GM23338 (cell line): ENCODE measurements around the gene NPDC1. TPM values are rescaled to one million over a fixed set of nuclear protein-coding genes. Genes with fewer than 3 reads are reported as not detected.

Experiments
- ATAC-seq: fragments of 200-7000 bp; cut with Tn5 transposase; 3 replicates; pipeline ENCODE4 v1.9.1; 2020
- DNase-seq: peaks from one replicate; pipeline ENCODE4 v3.0.0-alpha.2; 2015; ENCODE audit warnings: low spot score
- H2AFZ ChIP-seq: fragments of 200-600 bp; sonication (generic); 2 replicates; pipeline ENCODE4 v1.8.0; 2016; ENCODE audit warnings: antibody characterized with exemption, mild to moderate bottlenecking, moderate library complexity
- H3F3A ChIP-seq: fragments of 200-600 bp; sonication (generic); replicated peaks from 2 replicates; pipeline ENCODE4 v1.8.0; 2017; ENCODE audit warnings: antibody characterized with exemption, mixed run types, low read depth
- H3K27ac ChIP-seq: fragments of 200-600 bp; sonication (generic); 2 replicates; pipeline ENCODE4 v1.6.1; 2016; ENCODE audit warnings: low read depth
- H3K27me3 ChIP-seq: fragments of 200-600 bp; sonication (generic); 2 replicates; pipeline ENCODE4 v1.8.0; 2016; ENCODE audit warnings: mild to moderate bottlenecking, mixed run types, moderate library complexity; ENCODE audit not compliant: insufficient read depth
- H3K36me3 ChIP-seq: fragments of 200-600 bp; sonication (generic); 2 replicates; pipeline ENCODE4 v1.8.0; 2016; ENCODE audit warnings: mild to moderate bottlenecking; ENCODE audit not compliant: insufficient read depth
- H3K4me1 ChIP-seq: fragments of 200-600 bp; sonication (generic); 2 replicates; pipeline ENCODE4 v1.8.0; 2016; ENCODE audit warnings: mild to moderate bottlenecking, moderate library complexity; ENCODE audit not compliant: insufficient read depth
- H3K4me2 ChIP-seq: fragments of 200-600 bp; sonication (generic); 2 replicates; pipeline ENCODE4 v1.7.1; 2017; ENCODE audit warnings: mixed run types
- H3K4me3 ChIP-seq: fragments of 200-600 bp; sonication (generic); 2 replicates; pipeline ENCODE4 v1.6.1; 2016; ENCODE audit warnings: mixed run types
- H3K79me2 ChIP-seq: fragments of 200-600 bp; sonication (generic); replicated peaks from 2 replicates; pipeline ENCODE4 v1.8.0; 2017; ENCODE audit warnings: mild to moderate bottlenecking; ENCODE audit not compliant: insufficient read depth
- H3K9me2 ChIP-seq: fragments of 200-600 bp; sonication (generic); 2 replicates; pipeline ENCODE4 v1.8.0; 2017; ENCODE audit not compliant: insufficient read depth
- H4K20me1 ChIP-seq: fragments of 200-600 bp; sonication (generic); replicated peaks from 2 replicates; pipeline ENCODE4 v1.8.0; 2017; ENCODE audit warnings: mild to moderate bottlenecking; ENCODE audit not compliant: insufficient read depth
- H3K27ac Mint-ChIP-seq: 2 replicates; pipeline ENCODE4 v1.8.0; 2020; ENCODE audit warnings: inconsistent platforms, mild to moderate bottlenecking, moderate library complexity, mixed read lengths
- H3K27me3 Mint-ChIP-seq: 3 replicates; pipeline ENCODE4 v1.8.0; 2022; ENCODE audit warnings: low read depth, mild to moderate bottlenecking, moderate library complexity, mixed read lengths, inconsistent platforms; ENCODE audit not compliant: insufficient read depth, poor library complexity
- H3K36me3 Mint-ChIP-seq: 3 replicates; pipeline ENCODE4 v1.8.0; 2021; ENCODE audit warnings: low read depth, mild to moderate bottlenecking, inconsistent platforms, moderate library complexity, mixed read lengths
- H3K4me1 Mint-ChIP-seq: 3 replicates; pipeline ENCODE4 v1.8.0; 2020; ENCODE audit warnings: mild to moderate bottlenecking, inconsistent platforms, mixed read lengths
- H3K4me3 Mint-ChIP-seq: 3 replicates; pipeline ENCODE4 v1.8.0; 2021; ENCODE audit warnings: moderate library complexity, mild to moderate bottlenecking, inconsistent platforms, mixed read lengths
- H3K9me3 Mint-ChIP-seq: 3 replicates; pipeline ENCODE4 v1.8.0; 2020; ENCODE audit warnings: moderate library complexity, mild to moderate bottlenecking, inconsistent platforms, mixed read lengths
- CREB1 ChIP-seq: fragments of 250-450 bp; sonication (Bioruptor Pico); IDR thresholded peaks from 2 replicates; pipeline ENCODE4 v1.5.0; 2020; ENCODE audit warnings: low read depth, mild to moderate bottlenecking, moderate library complexity
- EZH2phosphoT487 ChIP-seq: fragments of 200-600 bp; sonication (generic); IDR thresholded peaks from one replicate; pipeline ENCODE4 v1.8.1; 2018; ENCODE audit warnings: antibody characterized with exemption; ENCODE audit not compliant: unreplicated experiment
- JUNB ChIP-seq: IDR thresholded peaks from one replicate; pipeline ENCODE4 v1.6.1; 2016; ENCODE audit warnings: antibody characterized with exemption; ENCODE audit not compliant: unreplicated experiment
- REST ChIP-seq: IDR thresholded peaks from one replicate; pipeline ENCODE4 v1.6.1; 2018; ENCODE audit warnings: antibody characterized with exemption; ENCODE audit not compliant: unreplicated experiment
- STAT1 ChIP-seq: IDR thresholded peaks from one replicate; pipeline ENCODE4 v1.6.1; 2016; ENCODE audit warnings: antibody characterized with exemption; ENCODE audit not compliant: unreplicated experiment
- ZNF331 ChIP-seq: fragments of 250-450 bp; sonication (Bioruptor Pico); IDR thresholded peaks from 2 replicates; pipeline ENCODE4 v1.5.0; 2020; ENCODE audit warnings: low read depth, mild to moderate bottlenecking, moderate library complexity
- polyA plus RNA-seq: library from polyadenylated mRNA; unstranded; fragments of >200 nt; fragmentation: Nextera tagmentation; extraction: Ambion mirVana; gene quantifications from 2 replicates; pipeline ENCODE4 v1.2.1, GENCODE V29; 2016
- total RNA-seq: library from RNA; depleted of rRNA; stranded (reverse); fragments of >200 nt; shearing (Covaris generic); gene quantifications from 2 replicates; pipeline ENCODE4 v1.2.3, GENCODE V29; 2014
- TF ChIP-seq, protein P1 (sequence below): fragments of 250-450 bp; sonication (Bioruptor Pico); IDR thresholded peaks from 2 replicates; pipeline ENCODE4 v1.5.0; 2020; ENCODE audit warnings: mild to moderate bottlenecking, moderate library complexity

Gene NPDC1
- total and polyA plus RNA-seq, 2 experiments from 2014 or later, result 34.3 to 35.5 TPM

DNA sequence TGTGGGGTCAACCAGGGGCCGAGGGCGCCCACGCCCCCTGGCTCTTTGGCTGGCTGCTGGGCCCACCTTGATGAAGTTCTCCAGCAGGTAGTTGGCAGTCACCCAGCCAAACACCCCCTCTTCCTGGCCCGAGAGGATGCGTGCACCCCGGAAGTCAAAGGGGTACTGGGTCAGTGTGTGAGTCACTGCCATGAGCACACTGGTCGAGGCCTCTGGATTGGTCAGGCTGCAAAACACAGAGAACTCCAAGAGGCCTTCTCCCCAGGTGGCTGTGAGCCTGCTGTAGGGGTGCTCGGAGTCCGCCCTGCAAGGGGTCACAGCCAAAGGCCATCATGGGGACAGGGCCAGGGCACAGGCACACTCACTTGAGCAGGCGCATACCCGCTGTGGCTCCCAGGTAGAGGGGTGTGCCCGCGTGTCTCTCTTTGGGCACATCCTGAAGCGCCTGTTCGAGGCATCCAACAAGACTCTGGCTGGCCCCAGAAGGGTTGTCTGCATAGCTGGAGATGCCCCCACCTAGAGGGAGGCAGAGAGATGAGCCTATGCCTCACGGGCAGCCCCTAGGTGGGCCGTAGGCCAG is 5.3 kb upstream of the NPDC1 start:
- Mint-ChIP-seq H3K36me3 (no peaks in the 10 kb centered on the region), H3K27ac (no peak overlapping the region), H3K9me3 (no peaks in the 10 kb centered on the region), H3K4me1 (peaks cover 4% of the 10 kb centered on the region; the same call in 1 of the 3 replicates), H3K27me3 (peaks cover 57% of the 10 kb centered on the region), H3K4me3 (no peak overlapping the region)
- Histone ChIP-seq H3K36me3 (no peaks in the 10 kb centered on the region), H3K79me2 (no peaks in the 10 kb centered on the region), H3K4me3 (no peak overlapping the region), H3K4me1 (no peaks in the 10 kb centered on the region), H3K27me3 (peaks cover 57% of the 10 kb centered on the region), H3F3A (0 out of 2 replicates have a peak, but pooled peaks cover 2% of the 10 kb centered on the region), H2AFZ (no peak overlapping the region), H4K20me1 (no peaks in the 10 kb centered on the region; the same call in 1 of the 2 replicates), H3K27ac (no peak overlapping the region), H3K4me2 (no peak overlapping the region), H3K9me2 (no peaks in the 10 kb centered on the region)
- TF ChIP-seq JUNB (no peak), REST (no peak), CREB1 (CRISPR knock-in tag) (no peak), STAT1 (no peak), EZH2phosphoT487 (no peak), ZNF331 (CRISPR knock-in tag) (no peak)
- TF ChIP-seq, protein P1, sequence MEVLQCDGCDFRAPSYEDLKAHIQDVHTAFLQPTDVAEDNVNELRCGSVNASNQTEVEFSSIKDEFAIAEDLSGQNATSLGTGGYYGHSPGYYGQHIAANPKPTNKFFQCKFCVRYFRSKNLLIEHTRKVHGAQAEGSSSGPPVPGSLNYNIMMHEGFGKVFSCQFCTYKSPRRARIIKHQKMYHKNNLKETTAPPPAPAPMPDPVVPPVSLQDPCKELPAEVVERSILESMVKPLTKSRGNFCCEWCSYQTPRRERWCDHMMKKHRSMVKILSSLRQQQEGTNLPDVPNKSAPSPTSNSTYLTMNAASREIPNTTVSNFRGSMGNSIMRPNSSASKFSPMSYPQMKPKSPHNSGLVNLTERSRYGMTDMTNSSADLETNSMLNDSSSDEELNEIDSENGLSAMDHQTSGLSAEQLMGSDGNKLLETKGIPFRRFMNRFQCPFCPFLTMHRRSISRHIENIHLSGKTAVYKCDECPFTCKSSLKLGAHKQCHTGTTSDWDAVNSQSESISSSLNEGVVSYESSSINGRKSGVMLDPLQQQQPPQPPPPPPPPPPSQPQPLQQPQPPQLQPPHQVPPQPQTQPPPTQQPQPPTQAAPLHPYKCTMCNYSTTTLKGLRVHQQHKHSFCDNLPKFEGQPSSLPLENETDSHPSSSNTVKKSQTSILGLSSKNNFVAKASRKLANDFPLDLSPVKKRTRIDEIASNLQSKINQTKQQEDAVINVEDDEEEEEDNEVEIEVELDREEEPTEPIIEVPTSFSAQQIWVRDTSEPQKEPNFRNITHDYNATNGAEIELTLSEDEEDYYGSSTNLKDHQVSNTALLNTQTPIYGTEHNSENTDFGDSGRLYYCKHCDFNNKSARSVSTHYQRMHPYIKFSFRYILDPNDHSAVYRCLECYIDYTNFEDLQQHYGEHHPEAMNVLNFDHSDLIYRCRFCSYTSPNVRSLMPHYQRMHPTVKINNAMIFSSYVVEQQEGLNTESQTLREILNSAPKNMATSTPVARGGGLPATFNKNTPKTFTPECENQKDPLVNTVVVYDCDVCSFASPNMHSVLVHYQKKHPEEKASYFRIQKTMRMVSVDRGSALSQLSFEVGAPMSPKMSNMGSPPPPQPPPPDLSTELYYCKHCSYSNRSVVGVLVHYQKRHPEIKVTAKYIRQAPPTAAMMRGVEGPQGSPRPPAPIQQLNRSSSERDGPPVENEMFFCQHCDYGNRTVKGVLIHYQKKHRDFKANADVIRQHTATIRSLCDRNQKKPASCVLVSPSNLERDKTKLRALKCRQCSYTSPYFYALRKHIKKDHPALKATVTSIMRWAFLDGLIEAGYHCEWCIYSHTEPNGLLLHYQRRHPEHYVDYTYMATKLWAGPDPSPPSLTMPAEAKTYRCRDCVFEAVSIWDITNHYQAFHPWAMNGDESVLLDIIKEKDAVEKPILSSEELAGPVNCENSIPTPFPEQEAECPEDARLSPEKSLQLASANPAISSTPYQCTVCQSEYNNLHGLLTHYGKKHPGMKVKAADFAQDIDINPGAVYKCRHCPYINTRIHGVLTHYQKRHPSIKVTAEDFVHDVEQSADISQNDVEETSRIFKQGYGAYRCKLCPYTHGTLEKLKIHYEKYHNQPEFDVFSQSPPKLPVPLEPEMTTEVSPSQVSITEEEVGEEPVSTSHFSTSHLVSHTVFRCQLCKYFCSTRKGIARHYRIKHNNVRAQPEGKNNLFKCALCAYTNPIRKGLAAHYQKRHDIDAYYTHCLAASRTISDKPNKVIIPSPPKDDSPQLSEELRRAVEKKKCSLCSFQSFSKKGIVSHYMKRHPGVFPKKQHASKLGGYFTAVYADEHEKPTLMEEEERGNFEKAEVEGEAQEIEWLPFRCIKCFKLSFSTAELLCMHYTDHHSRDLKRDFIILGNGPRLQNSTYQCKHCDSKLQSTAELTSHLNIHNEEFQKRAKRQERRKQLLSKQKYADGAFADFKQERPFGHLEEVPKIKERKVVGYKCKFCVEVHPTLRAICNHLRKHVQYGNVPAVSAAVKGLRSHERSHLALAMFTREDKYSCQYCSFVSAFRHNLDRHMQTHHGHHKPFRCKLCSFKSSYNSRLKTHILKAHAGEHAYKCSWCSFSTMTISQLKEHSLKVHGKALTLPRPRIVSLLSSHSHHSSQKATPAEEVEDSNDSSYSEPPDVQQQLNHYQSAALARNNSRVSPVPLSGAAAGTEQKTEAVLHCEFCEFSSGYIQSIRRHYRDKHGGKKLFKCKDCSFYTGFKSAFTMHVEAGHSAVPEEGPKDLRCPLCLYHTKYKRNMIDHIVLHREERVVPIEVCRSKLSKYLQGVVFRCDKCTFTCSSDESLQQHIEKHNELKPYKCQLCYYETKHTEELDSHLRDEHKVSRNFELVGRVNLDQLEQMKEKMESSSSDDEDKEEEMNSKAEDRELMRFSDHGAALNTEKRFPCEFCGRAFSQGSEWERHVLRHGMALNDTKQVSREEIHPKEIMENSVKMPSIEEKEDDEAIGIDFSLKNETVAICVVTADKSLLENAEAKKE (CRISPR knock-in tag), result no peak
- ATAC-seq (no peak), DNase-seq (no peak)
